HG02588 (cell line): ENCODE measurements around the gene RHOC.

Experiments used
- ATAC-seq: cut with Tn5 transposase; IDR thresholded peaks from one replicate; pipeline ENCODE4 v1.9.1; 2021; ENCODE audit warnings: mild to moderate bottlenecking, moderate library complexity; ENCODE audit not compliant: unreplicated experiment

Gene RHOC

GRCh38 chr1:112718691-112719418 lies 11.9 kb upstream of the RHOC start:
- no peak for ATAC-seq

GRCh38 chr1:112717263-112717873 lies 10.4 kb upstream of the RHOC start:
- ATAC-seq, result no peak

GRCh38 chr1:112716133-112716720 lies 9.3 kb upstream of the RHOC start:
- peak; percentile 29 for ATAC-seq

GRCh38 chr1:112715264-112716053 lies 8.5 kb upstream of the RHOC start, which contains the start of gene PPM1J:
Gene PPM1J (minus strand): TSS chr1:112715332. CDS start chr1:112715301, 31 bp downstream.
- peak; percentile 77 for ATAC-seq

- ATAC-seq, result no peak
These were observed 7.7 kb upstream of the RHOC start for GRCh38 chr1:112714313-112715263.

- ATAC-seq, result peak; percentile 25
These were observed 6.8 kb upstream of the RHOC start for GRCh38 chr1:112713466-112714312.

GRCh38 chr1:112712701-112713128 lies 5.8 kb upstream of the RHOC start:
- no peak for ATAC-seq

- ATAC-seq, result no peak
These were observed 5.3 kb upstream of the RHOC start for GRCh38 chr1:112712191-112712590.

GRCh38 chr1:112711670-112712069 lies 4.7 kb upstream of the RHOC start:
- no peak for ATAC-seq

- no peak for ATAC-seq
These were observed 4.1 kb upstream of the RHOC start for GRCh38 chr1:112711041-112711440.

- ATAC-seq, result no peak
These were observed 3.7 kb upstream of the RHOC start for GRCh38 chr1:112710586-112710985.

- no peak for ATAC-seq
These were observed 3.2 kb upstream of the RHOC start for GRCh38 chr1:112710159-112710558.

- no peak for ATAC-seq
These were observed 1.6 kb upstream of the RHOC start for GRCh38 chr1:112708489-112708888.

GRCh38 chr1:112708002-112708448 lies 1.1 kb upstream of the RHOC start:
- ATAC-seq, result no peak

GRCh38 chr1:112707221-112708001 lies 484 bp upstream of the RHOC start:
- ATAC-seq, result peak; percentile 59

GRCh38 chr1:112704934-112705627 lies 1.8 kb downstream of the RHOC start:
- peak; percentile 45 for ATAC-seq

- ATAC-seq, result no peak
These were observed 2.5 kb downstream of the RHOC start for GRCh38 chr1:112704391-112704933.

GRCh38 chr1:112703706-112704105 lies 3.2 kb downstream of the RHOC start:
- no peak for ATAC-seq
